CD4-positive, alpha-beta T cell treated with Interleukin-15 for 4 hours (primary cell): ENCODE measurements around the gene CACNA1H.
"Not testable (repeated sequence)": the region's sequence is repeated elsewhere in the genome, so short reads cannot be mapped to it uniquely, and the experiment has no call there.

ENCODE experiments used
- DNase-seq: peaks from one replicate; pipeline ENCODE4 v3.0.0-alpha.2; 2020; ENCODE audit warnings: low spot score

The CACNA1H gene

DNA sequence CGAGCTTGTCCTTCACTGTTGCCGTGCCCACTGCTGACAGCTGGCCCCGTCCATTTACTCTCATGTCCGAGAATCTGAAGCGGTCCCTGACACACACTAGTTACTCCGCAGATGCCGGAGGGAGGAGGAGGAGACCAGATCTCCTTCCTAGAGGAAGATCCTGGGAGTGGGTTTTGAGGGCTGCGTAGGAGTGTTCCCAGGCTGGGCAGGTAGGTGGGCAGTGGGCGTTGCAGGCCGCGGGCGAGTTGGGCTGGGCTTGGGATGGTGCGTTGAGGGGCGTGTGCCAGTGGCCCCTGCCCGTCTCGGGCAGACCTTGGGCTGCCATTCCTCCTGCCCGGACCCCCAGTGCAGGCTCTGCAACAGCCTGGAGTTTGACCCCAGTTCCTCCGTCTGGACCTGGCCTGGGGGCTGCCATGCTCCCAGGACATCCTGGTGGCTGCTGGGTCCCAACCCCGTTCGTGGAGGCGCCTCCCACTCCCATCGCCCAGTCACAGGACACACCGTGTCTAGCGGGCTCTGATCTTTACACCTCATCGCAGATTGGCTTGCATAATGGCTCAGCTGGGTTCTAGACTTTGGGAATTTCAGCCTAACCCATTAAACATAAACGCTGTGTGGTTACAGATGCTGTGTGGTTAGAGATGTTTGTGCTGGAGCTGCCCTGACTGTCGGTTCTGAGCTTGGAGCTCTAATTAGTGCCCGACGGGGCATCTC, 22.8 kb downstream of the CACNA1H start:
- DNase-seq, result no peak

DNA sequence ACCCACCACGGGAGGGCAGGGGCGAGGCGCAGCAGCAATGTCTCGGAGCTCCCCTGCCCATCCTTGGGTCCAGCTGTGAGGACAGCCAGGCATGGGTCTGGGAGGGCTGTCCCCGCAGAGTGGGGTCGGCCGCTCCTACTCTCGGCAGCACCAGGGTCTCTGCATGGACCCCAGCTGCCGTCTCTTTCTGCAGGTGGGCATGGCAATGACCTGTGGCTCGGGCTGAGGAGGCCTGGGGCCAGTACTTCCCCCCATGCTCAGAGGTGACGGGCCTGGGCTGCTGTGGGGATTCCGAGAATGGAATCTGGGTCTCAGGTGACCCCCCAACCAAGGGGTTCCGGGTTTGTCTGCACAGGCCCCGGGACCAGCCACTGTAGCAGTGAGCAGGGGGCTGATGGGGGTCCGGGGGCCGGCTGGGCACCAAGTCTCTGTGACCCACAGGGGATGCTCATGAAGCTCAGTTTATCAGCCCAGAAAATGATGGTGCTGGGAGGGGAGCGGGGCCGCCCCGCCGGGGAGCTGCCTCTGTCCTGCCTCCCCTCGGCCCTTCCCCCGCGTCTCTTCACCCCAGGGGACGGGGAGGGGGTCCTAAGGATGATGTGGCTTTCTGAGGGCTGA, 23.5 kb downstream of the CACNA1H start:
- no peak for DNase-seq

DNA sequence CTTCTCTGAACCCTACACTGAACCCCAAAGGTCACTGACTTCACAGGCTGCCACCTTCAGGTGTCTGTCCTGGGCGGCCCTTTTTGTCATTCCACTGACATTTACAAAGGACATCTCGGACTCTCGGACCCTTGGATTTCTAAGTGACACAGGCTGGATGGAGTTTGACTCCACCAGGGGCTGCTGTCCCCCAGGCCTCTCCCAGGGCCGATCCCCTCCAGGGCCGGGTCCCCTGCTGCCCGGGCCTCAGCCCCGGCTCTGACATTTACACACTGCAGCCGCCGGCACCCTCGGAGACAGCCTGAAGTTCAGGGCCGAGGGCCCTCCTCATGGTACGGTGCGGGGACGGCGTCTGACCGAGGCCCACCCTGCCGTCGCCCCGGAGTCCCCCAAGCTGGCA, 24.1 kb downstream of the CACNA1H start:
- no peak for DNase-seq

DNA sequence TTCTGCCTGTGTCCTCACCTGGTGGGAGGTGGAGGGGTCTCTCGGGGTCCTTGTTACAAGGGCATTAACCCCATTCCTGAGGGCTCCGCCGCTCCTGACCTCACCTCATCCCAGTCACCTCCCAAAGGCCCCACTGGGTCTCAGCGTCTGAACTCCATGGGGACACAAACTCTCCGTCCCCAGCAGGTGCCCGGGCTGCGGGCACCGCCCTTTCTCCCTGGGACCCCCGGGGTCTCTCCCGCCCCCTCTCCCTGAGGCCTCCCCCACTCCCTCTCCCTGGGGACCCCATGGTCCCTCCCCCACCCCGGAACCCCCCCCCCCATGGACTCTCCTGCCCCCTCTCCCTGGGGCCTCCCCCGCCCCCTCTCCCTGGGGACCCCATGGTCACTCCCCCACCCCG, 24.8 kb downstream of the CACNA1H start:
- no peak for DNase-seq

DNA sequence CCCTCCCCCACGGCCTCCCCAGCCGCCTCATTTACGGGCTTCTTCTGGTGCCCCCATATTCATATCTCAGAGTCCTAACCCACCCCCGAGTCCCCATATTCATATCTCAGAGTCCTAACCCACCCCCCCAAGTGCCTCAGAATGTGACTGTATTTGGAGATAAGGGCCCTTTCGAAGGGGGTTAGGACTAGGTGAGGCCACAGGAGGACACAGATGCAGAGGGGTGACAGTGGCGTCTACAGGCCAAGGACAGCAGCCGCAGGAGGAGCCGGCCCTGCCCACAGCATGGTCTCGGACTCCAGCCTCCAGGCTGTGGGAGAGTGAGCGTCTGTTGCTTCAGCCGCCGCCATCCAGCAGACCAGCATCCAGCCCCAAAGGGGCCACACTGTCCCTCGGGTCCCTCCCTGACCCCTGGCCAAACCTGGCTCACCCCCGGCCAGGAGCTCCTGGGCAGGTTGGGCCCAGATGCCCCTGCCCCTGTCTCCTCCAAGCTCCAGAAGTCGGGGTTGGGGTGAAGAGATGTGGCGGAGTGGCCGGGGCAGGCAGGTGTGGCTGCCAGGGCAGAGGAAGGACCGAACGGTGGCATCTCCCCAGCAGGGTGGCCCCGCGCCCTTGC, 25.5 kb downstream of the CACNA1H start:
- no peak for DNase-seq

DNA sequence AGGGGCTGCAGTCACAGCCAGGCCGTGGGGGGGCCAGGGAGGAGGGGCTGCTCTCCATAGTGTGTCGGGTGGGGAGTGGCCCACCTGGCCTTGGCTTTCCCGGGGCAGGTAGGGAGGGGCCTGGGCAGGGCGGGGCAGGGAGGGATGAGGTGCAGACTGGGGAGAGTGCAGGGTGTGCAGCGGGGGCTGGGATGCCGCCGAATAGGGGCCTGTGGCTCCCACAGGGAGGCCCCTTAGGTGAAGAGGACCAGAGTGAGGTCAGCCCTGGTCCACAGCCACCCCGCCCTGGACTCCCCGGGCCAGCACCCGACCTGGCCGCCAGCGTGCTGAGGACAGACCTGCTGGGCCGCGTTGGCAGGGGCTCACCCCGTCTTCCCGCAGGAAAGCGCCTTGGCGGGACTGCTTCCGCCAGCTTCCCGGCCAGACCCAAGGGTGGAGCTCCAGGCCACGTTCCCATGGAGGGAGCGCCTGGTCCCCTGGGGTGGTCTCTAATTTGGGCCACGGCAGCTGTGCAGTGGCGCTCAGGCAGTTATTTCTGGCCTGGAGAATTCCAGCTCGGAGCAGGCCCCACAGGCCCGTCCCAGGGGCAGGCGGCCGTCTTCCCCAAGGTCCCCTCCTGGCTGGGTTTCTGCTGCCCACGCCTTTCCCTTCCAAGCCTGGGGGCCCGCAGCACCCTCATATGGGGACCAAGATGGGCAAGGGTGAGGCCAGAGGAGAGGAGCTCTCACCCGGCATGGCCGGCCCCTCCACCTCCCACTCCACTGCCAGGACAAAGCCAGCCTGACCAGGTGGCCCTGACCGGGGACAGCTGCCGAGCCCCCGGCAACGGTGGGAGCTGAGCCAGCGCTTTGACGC, 27.9 kb downstream of the CACNA1H start:
- no peak for DNase-seq

DNA sequence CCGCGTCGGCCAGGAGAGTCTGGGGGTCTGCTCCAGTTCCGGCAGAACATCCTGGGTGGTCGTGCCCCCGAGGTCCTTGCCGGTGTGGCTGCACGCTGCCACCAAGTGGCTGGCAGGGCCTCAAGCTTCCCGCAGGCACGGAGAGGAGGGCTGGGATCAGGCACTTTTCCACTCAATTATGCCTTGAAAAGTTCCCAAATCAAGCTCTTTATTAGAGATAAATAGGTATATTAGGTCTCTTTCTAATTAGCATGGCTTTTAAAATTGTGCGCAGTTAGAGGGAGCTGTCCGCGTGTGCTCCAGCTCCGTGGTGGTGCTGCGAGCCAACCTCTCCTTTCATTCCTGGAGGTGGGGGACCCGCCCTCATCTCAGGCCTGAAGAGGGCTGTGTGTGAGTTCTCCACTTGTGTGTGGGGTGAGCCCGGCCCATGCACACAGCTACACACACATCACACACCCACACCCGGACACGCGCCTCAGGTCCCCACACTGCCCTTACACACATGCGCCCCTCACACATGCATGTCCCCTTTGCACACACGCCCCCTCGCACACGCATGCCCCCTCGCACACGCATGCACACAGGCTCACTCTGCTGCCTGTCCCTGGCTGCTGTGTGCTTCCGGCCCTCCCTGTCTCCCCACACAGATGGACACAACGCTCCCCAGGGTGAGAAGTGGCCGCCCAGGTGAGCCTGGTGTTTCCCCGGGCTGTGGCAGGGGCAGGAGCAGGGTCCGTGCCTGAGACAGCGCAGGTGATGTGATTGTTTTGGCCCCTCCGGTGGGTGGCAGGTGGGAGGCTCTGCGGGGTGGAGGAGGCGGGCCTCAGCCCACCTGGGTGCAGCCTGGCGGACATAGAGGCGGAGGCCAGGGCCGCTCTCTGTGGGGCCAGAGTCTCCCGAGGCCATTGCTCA, 28.8 kb downstream of the CACNA1H start:
- DNase-seq, result no peak

DNA sequence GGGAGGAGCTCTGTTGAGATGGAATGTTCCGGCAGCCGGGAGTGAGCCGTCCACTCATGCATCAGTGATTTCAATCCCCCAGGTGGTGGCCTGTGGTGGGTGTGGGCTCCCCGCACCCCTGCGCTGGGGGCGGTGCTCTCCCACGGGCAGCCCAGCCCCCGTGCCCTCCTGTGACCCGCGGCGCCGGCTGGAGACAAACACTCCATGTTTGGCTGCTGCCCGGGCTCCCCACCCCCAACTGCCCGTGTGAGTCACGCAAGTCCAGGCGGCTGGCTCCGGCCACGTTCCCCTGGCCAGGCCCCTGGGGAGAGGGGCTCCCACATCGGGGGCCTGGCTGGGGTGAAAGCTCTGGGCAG, 29.4 kb downstream of the CACNA1H start:
- no peak for DNase-seq

DNA sequence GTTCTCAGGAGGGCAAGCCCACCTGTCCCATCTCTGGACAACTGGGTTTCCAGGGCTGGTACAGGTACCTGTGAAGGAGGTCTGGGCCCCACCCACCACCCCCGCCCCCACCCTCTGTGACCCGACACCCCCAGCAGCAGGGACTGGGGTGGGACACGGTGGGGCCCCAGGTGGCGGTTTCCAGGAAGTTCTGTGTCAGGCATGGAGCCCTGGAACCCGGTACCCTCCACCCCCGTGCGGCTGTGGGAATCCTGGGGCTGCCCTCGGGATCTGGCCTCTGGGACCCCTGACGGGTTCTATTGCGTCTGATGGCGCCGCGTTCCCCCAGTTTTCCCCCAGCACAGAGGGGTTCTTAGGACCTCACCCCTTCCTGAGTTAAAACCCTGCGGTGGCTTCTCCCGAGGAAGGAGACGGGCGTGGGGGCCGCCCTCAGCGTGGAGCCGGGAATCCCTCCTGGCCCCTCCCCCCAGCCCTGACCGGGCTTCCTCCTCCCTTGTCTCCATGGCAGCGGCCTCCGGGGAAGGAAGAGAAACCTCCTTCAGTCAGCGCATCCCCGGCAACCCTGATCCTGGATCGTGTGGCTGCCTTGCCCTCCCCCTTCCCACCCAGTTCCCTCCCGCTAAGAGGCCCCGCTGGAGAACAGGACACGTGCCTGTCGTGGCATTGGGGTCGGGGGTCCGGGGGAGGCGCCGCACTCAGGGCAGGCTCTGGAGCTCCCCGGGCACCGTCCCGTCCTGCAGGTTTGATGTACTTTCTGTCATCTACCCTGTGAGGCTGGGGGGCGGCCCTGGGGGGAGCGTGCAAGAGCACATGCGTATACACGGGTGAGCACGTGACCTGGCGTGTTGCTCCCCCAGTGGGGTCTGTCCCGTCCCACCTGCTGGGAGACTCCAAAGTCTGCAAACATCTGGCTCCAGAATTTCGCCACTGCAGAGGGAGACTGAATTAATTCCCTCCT, 30.3 kb downstream of the CACNA1H start:
- no peak for DNase-seq

DNA sequence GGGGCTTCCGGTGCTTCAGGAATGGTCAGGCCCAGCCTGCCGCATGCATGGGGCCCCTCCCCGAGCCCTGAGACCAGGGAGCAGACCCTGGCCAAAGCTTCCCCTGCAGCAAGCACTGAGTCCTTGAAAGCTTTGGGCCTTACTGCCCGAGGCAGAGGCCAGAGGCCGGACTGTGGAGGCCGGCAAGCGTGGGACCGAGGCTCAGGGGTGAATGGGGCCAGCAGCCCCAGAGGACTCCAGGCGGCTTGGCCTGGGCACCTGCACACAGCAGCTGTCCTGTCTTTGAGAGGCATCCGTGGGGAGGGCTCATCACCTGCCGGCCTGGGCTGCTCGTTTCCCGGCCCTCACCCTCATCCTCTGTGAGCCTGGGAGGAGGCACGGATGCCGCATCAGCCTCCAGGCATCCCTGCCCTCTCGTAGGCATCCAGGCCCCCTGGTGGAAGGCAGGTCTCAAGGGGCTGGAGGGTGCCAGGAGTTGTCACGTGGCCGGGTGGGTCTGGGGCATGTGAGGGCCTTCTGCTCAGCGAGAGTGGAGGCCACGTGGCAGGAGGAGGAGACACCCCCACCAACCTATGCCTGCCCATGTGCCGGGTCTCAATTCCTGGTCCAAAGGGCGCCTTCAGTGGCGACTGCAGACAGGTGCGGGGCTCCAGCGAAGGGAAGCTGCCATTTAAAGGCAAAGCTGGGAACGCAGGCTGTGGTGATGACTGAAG, 31.4 kb downstream of the CACNA1H start:
- no peak for DNase-seq

DNA sequence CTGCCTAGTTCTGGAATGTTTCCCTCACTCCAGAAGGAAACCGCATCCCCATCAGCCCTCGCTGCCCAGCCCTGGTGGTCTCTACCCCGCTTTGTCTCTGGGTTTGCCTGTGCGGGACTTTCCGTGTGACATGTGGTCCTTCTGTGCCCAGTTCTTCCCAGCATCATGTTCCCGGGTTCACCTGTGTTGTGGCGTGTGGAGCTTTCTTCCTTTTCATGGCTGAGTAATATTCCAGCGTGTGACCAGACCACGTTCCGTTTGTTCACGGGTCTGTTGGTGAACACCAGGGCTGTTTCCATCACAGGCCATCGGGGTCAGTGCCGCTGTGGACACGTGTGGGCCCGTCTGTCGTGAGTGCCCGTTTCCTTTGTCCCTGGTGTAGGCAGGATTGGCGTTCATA, 32.1 kb downstream of the CACNA1H start:
- DNase-seq, result no peak

DNA sequence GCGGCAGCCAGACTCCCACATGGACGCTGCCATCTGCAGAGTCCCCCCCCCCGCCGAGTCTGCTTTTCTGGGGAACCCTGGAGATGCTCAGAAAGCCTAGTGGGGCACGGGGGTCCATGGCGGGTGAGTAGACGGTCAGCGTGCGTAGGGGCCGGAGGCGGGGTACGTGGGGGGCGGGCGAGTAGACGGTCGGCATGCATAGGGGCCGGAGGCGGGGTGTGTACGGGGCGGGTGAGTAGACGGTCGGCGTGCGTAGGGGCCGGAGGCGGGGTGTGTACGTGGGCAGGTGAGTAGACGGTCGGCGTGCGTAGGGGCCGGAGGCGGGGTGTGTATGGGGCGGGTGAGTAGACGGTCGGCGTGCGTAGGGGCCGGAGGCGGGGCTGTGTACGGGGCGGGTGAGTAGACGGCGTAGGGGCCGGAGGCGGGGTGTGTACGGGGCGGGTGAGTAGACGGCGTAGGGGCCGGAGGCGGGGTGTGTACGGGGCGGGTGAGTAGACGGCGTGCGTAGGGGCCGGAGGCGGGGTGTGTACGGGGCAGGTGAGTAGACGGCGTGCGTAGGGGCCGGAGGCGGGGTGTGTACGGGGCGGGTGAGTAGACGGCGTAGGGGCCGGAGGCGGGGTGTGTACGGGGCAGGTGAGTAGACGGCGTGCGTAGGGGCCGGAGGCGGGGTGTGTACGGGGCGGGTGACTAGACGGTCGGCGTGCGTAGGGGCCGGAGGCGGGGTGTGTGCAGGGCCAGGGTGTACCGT, 32.7 kb downstream of the CACNA1H start:
- DNase-seq, result not testable (repeated sequence)

DNA sequence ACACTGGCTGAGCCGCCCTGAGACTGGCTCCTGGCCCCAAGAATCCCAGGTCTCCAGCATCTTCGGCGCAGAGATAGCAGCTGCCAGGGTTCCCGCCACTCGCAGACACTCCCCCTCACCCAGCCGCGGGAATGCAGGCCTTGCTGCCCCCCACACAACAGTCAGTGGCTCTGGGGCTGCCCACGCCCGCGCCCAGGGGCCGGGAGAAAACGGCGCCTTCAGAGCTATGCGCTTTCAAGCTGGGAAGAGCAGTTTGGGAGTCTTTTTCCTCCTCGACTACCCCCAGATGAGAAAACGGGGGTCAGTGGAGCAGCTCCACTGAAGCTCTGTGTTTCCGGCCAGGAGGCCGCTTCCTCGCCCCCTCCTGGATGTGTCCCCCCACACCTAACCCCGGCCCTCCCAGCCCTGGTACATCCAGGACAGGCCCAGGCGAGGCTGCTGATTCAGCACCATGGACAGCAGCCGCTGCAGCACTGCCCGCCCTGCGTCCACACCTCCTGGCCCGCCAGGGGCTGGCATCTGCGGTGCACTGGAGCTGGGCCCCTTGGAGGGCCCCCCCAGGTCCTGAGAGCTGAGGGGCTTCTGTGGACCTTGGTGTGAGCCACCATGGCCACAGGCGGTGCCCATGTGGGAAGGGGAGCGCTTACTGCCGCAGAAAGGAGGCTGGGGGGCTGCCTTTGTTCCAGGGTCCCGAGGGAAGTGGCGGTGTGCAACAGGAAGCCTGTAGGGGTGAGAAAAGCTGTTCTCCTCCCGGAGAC, 35.7 kb downstream of the CACNA1H start:
- DNase-seq, result peak; percentile 14

DNA sequence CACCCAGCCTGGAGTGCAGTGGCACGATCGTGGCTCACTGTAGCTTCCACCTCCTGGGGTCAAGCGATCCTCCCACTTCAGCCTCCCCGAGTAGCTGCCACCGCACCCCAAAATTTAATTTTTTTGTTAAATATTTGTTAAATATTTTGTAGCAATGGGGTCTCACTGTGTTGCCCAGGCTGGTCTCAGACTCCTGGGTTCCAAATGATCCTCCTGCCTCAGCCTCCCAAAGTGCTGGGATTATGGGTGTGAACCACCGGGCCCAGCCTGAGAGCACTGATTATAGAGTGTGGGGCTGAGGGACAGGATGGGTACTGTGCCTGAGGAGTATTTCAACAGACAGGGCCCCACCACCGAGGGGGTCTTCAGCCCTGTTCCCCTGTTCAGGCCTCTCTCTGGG, 36.5 kb downstream of the CACNA1H start:
- DNase-seq, result no peak

DNA sequence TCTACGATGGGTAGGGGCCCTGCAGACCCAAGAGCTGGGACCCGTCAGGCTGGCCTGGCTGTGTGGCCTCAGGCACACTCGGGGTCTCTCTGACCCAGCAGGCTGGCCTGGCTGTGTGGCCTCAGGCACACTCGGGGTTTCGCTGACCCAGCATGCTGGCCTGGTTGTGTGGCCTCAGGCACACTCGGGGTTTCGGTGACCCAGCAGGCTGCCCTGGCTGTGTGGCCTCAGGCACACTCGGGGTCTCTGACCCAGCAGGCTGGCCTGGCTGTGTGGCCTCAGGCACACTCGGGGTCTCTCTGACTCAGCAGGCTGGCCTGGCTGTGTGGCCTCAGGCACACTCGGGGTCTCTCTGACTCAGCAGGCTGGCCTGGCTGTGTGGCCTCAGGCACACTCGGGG, 37.9 kb downstream of the CACNA1H start:
- DNase-seq, result not testable (repeated sequence)

DNA sequence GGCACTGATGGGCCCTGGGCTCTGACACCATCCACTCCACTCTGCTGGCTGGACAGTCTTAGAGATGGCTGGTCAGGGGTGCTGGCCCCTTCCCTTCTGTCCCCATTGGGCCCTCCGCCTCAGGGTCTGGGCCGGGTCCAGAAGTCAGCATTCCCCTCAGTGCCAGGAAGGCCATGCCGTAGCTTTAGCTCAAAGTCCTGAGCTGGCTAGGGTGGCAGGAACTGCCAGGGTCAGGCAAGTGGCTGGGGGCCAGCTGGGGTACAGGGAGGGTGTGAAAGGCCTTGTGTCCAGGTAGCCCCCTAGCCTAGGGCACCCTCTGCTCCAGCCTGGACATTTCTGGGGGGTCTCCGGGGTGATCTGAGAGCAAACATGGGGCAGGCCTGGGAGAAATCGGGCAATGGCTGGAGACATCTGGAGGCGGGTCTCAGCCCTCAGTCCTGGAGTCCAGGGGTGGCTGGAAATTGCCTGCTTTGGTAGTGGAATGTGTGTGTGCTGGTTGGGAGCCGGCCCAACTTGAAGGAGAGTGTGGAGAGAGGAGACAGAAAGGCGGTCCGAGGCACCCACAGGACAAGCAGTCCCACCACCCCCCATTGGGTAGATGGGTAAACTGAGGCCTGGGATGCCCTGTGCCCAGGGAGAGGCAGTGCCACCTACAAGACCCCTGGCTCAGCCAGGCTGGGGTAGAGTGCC, 39.6 kb downstream of the CACNA1H start:
- no peak for DNase-seq

DNA sequence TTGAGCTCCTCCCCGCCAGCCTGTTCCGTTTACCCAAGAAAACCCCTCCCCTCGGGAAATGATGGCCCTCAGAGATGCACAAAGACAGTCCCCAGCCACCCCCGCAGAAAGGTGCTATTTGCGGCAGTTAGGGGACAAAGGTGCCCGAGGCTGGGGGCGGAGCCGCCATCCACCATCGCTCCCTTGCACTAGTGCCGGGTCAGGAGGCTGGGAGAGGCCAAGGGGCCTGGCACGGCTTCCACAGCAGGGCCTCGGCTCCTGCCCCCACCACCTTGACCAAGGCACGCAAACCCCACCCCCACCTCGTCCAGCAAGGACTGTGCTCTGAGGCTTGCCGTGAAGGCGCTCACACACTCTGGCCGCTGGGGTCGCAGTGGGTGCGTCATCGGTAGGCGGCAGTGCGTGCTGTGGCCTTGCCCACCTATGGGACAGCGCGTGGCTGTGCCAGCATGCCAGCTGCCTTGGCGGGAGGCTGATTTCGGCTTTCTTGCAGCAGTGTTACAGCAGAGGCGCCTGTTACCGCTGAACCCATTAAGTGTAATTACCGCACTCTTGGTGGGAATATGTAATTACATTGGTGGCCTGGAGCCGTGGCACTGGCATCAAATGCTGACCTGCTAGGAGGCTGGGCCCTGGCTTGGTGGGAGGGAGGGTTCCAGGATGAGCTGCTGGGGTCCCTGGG, 40.4 kb downstream of the CACNA1H start:
- DNase-seq, result no peak
